ENCODE data around the gene SDF4. TPM values are rescaled to one million over a fixed set of nuclear protein-coding genes. Genes with fewer than 3 reads are reported as not detected.

The SDF4 gene
- total and polyA plus RNA-seq, 2 of the 8 experiments (the other 6 are each of a cell fraction or from before 2014, with no cell fraction given) = 45.5 to 75.6 TPM

GRCh38 chr1:1176931-1177330 is 54.9 kb downstream of the SDF4 start:
- FAIRE-seq = no peak
- Histone ChIP-seq H2BK12ac (ENCODE audit: low read depth, low read length) (peak overlapping the region; percentile 99; the same call in 1 of the 2 replicates), H3K56ac (replicated peaks; ENCODE audit: insufficient read length, low read depth, low read length) (peak overlapping the region; percentile 43), H3K23me2 (ENCODE audit: low read depth, low read length) (peaks cover 3% of the 10 kb centered on the region; the same call in 1 of the 2 replicates), H3K4me3 (ENCODE audit: extremely low read depth in 1 of 4, insufficient read depth in 2 of 4, low read depth in 3 of 4, low read length in 4 of 4) (no peak overlapping the region), H3K4me2 (ENCODE audit: insufficient read depth in 1 of 2, low read depth in 2 of 2, low read length in 2 of 2) (peak overlapping the region in 1 of 2 experiments; percentile 50; a peak in 2 of 4 replicates), H2BK5ac (ENCODE audit: low read depth, low read length) (peak overlapping the region; percentile 80; the same call in 1 of the 2 replicates), H3K27me3 (replicated peaks in 1 of 4; ENCODE audit: control insufficient read depth in 3 of 4, extremely low read depth in 1 of 4, insufficient read depth in 3 of 4, low read length in 3 of 4) (peaks cover 0 to 10% (median 6%) of the 10 kb centered on the region in 4 experiments; a peak in 4 of 7 replicates), H3K79me1 (ENCODE audit: low read depth, low read length) (no peaks in the 10 kb centered on the region), H3K27ac (ENCODE audit: low read depth, low read length) (no peak overlapping the region; the same call in 1 of the 2 replicates), H2AFZ (ENCODE audit: low read length) (no peak overlapping the region), H2AK5ac (ENCODE audit: low read depth, low read length) (peak overlapping the region; percentile 96), H3K14ac (ENCODE audit: insufficient read length) (peak overlapping the region; percentile 99), H3K4ac (replicated peaks; ENCODE audit: insufficient read length, low read depth, low read length) (peak overlapping the region; percentile 94), H3K79me2 (ENCODE audit: control insufficient read depth in 1 of 2, insufficient read depth in 2 of 2, low read length in 2 of 2) (no peaks in the 10 kb centered on the region), H4K5ac (ENCODE audit: insufficient read length, low read depth, low read length) (no peak overlapping the region), H4K91ac (replicated peaks; ENCODE audit: insufficient read length, low read length) (peak overlapping the region; percentile 78), H3K4me1 (replicated peaks in 1 of 4; ENCODE audit: control insufficient read depth in 3 of 4, insufficient read depth in 4 of 4, low read length in 3 of 4) (peaks cover 4 to 22% (median 18%) of the 10 kb centered on the region in 4 experiments), H4K8ac (ENCODE audit: extremely low read depth, insufficient read depth, low read length) (no peak overlapping the region), H3K9me3 (ENCODE audit: insufficient read depth in 2 of 2, low read depth in 1 of 2, low read length in 1 of 2) (peaks cover 4 to 5% of the 10 kb centered on the region in 2 experiments; a peak in 1 of 4 replicates), H2BK120ac (replicated peaks; ENCODE audit: low read depth, low read length) (peak overlapping the region; percentile 76), H3K36me3 (ENCODE audit: control insufficient read depth in 2 of 4, insufficient read depth in 4 of 4, low read length in 3 of 4) (no peaks in the 10 kb centered on the region), H3K9ac (replicated peaks in 1 of 4; ENCODE audit: extremely low read depth in 1 of 4, low read depth in 3 of 4, low read length in 3 of 4) (peak overlapping the region in 1 of 4 experiments; percentile 36; a peak in 1 of 7 replicates), H2BK20ac (ENCODE audit: low read length) (peak overlapping the region; percentile 40), H2BK15ac (ENCODE audit: low read length) (peak overlapping the region; percentile 53), H3K18ac (ENCODE audit: extremely low read depth, low read length) (peak overlapping the region; percentile 85; the same call in 1 of the 2 replicates), H3K23ac (ENCODE audit: insufficient read length) (no peak overlapping the region), H4K20me1 (replicated peaks in 1 of 2; ENCODE audit: control insufficient read depth in 1 of 2, insufficient read depth in 2 of 2, low read length in 2 of 2) (peaks cover 0 to 4% of the 10 kb centered on the region in 2 experiments)
- POLR2A ChIA-PET (ENCODE audit: partially characterized antibody) = interaction anchor here (0.6 kb wide), 1 partner anchor 11 kb away, joined by 3 read pairs; no protein-coding TSS in a partner anchor
- CTCF ChIA-PET (ENCODE audit: partially characterized antibody) = no interaction called here
- DNase-seq (ENCODE audit: low read depth in 1 of 2, low spot score in 2 of 2) = no peak
- no peak for TF ChIP-seq SRF (IDR thresholded peaks at IDR 0.05; ENCODE audit: low read depth, low read length)
- no peak for TF ChIP-seq SP1 (IDR thresholded peaks at IDR 0.05; ENCODE audit: low read depth, low read length)
- TF ChIP-seq KDM1A (IDR thresholded peaks at IDR 0.05; ENCODE audit: borderline replicate concordance, low read length) = no peak
- no peak for TF ChIP-seq RFX5 (IDR thresholded peaks at IDR 0.05; ENCODE audit: borderline replicate concordance, low read depth, low read length)
- TF ChIP-seq RBBP5 (IDR thresholded peaks at IDR 0.05; ENCODE audit: borderline replicate concordance, low read depth, low read length) = no peak
- no peak for TF ChIP-seq CBX5 (IDR thresholded peaks at IDR 0.05; ENCODE audit: low read depth, low read length)
- TF ChIP-seq HDAC2 (IDR thresholded peaks at IDR 0.05; ENCODE audit: borderline replicate concordance in 1 of 2, low read depth in 2 of 2, low read length in 2 of 2) = no peak
- no peak for TF ChIP-seq CTBP2 (IDR thresholded peaks at IDR 0.05; ENCODE audit: borderline replicate concordance, insufficient read depth, insufficient read length, low read length)
- TF ChIP-seq FOSL1 (IDR thresholded peaks at IDR 0.05; ENCODE audit: insufficient read depth, low read depth, low read length) = no peak
- TF ChIP-seq RNF2 (IDR thresholded peaks at IDR 0.05; ENCODE audit: borderline replicate concordance, low read depth, low read length, missing control alignments, poor library complexity, severe bottlenecking) = no peak
- WGBS, 2 experiments (ENCODE audit: extremely low coverage in 1 of 2, insufficient coverage in 1 of 2, insufficient read length in 1 of 2, insufficient replicate concordance in 2 of 2, low coverage in 1 of 2, low lambda C conversion rate in 2 of 2, missing lambda C conversion rate in 1 of 2) = 83% methylated on average over 7 of the region's 7 CpGs; no CpG with 5 or more reads in 1 of the 2 experiments

Measured in H1 (cell line).